Activated CD4-positive, CD25-positive, alpha-beta regulatory T cell treated with anti-CD3 and anti-CD28 coated beads, Interleukin-2, amount 50 U/mL, for 24 hours (primary cell): ENCODE measurements around the gene GRIK4.

ENCODE experiments used
- ATAC-seq, 2 donors: fragments of 150-1000 bp; cut with Tn5 transposase; one replicate each; pipeline ENCODE4 v1.10.0; 2021; ENCODE audit warnings: mild to moderate bottlenecking in 1 of 2, moderate library complexity in 1 of 2

GRIK4 gene

DNA sequence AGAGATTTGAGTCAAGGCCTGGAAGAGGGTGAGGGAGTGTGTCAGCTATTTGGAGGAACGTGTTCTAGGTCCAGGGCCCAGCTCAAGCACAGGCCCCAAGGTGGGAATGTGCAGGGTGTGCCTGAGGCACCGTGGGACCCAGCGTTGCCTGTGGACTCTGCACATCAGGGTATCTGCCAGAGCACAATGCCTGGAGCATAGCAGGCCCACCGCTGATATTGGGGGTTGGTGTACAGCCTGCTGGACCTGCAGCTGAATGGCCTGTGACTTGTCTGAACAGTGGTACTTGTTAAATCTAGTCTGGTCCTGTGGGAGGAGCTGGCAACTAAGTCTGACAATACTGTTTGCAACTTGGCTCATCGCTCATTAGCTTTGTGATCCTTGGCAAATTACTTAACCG is 131.7 kb downstream of the GRIK4 start:
- ATAC-seq, result no peak

DNA sequence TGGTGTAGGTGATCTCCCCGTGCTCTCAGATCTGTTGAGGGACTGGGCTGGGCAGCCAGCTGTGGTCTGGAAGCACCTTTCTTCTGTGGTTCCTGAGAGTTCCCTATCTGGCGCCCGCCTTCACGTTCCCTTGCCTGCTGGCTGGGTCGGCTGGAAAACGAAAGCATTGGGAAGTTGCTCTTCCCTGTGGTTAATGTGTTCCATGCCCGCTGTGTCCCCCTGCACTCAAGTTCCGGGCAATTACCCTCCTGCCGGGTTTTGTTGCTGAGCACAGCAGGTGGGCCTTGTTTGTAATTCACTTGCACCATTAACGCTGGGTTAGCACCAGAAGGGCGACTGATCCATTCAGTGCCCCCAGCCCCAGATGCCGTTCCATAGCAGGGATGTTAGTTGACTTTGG is 134.1 kb downstream of the GRIK4 start:
- ATAC-seq, result no peak

DNA sequence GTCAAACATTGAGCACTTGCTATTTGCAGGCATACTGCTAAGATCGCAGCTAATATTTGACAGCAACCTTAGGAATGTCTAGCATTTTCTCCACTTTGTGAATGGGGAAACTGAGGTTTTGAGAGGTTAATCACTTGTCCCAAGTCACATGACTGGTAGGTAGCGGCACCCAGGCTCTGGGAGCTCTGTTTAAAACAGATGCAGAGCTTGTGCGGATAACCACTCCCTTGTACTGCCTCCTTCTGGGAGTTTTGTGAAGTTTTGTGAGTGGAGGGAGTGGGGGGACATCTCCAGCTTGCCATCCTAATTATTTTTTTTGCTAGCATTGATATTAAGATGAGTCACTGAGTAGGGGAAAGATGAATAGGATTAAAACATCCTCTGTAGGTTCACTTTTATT is 134.7 kb downstream of the GRIK4 start:
- no peak for ATAC-seq

DNA sequence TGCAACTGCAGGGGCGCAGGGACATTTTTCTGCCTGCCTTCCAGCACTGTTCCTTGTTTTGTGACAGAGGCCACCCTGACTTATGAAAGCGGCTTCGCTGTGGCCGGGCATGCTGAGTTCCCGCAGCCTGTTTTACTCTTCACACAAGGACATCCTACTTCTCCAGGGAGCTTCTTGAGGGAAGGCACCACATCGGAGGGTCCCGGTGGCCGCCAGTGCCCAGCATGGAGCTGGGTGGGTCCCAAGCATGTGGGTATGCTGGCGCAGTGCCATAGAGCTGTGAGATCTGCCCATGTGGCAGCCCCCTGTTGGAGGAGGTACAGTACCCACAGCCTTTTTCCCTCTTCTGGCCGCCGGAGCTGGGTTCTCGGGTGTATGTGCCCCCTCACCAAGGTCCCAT is 136.1 kb downstream of the GRIK4 start:
- no peak for ATAC-seq

DNA sequence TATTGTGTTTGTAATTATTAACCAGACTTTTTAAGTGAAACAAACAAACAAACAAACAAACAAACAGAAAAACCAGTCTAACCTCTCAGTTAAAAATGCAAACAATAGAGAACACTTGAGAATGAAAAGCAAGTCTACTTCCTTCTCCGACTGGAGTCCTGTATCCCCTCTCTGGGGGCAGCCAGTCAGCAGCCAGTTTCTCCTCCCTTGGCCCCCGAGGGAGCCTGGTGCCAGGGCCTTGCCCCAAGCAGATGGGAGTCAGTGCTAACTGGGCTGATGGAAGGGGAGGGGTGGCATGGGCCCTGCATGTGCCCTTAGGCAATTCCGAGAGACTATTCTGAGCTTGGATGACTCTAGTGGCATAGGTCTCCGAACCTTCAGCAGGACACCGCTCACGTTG is 137.2 kb downstream of the GRIK4 start:
- ATAC-seq, result no peak

DNA sequence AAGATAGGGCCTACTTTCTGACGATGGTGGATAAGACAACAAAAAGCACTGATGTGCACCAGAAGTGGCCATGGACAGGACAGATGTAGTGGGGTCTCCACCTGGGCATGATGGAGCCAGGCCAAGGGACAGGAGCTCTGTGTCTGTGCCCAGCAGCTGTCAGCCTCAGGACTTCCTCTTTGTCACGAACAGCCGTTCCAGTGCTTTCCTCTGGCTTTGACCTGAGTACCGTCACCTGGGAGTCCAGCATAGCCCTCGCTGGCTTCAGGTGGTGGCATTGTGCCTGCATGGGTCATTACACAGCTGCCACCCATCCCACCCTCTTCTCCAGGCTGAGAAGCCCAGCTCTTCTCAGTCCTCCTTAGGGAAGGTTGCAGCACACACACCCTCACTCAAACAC is 137.8 kb downstream of the GRIK4 start:
- no peak for ATAC-seq

DNA sequence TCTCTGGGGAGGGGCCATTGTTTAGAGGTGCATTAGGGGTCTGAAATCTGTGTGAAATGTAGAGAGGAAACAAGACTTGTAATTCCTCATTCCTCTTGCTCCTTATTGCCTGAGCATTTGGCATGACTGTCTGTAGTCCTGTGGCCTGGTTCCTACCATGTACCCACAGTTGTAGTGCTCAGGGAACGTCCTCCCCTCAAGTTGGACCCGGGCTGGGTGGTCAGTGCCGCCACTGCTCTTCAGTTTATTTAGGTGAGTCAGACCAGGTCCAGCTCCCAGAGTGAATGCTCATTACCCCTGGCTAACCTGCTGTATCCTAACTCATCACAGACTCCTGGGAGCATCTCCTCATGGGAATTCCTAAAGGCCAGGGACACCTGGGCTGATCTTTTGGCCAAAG is 139.8 kb downstream of the GRIK4 start:
- ATAC-seq, result no peak

DNA sequence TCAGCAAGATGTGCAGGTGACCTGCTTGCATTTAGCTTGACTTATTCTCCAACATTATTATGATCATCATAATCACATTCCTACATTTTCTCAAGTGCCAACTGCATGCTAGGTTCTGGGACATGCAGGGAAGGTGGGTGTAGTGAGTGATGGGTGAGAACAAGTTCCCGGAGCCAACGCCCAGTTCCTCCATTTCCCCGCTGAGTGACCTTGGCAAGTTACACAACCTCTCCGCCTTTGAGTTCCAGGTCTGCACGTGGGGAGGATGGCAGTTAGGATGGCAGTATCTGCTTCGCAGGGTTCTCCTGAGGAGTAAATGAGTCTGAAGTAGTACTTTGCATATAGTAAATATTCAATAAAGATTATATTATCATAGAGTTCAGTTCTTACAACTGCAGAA is 140.3 kb downstream of the GRIK4 start:
- no peak for ATAC-seq

DNA sequence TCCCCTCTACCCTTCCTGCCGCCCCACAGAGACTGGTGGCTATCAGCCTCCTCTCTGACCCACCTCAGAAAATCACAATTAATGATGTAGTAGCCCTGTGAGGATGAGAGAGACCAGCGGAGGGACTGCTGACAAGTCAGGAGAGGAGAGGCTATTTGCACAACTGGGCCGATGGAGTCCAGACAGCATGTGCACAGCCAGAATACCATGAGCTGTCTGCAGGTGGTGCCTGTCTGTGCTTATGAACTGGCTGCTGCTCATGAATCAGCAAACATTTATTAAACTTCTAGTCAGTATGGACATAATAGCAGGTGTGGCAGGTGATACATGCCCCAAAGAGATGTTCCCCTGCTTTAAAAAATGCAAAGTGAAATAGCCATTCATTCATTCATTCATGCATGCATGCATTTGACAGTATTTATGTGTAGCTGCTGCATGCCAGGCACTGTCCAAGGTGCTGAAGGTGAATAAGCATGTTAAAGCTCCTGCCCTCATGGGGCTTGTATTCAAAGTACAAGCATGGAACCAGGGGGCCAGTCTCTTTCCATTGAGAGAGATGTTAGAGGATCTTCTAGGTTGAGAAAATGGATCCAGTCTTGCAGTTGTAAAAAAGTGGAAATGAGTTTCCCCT is 141.3 kb downstream of the GRIK4 start:
- ATAC-seq, result no peak

DNA sequence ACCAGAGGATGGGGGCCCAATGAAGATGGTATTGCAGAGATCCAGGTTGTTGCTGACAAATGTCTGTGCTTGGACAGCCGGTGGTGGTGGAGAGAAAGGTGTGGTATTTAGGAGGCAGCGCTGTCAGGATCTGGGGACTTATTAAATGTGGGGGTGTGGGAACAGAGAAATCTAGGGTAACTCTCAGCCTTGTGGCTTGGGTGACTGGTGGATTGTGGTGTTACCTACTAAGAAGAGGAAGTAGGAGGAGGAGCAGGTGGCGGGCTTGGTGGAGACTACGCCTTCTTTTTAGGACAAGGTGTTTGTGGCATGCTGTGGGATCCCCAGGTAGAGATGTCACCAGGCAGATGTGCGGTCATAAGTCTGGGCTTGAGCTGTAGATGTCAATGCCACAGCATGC is 144.0 kb downstream of the GRIK4 start:
- ATAC-seq, result no peak

DNA sequence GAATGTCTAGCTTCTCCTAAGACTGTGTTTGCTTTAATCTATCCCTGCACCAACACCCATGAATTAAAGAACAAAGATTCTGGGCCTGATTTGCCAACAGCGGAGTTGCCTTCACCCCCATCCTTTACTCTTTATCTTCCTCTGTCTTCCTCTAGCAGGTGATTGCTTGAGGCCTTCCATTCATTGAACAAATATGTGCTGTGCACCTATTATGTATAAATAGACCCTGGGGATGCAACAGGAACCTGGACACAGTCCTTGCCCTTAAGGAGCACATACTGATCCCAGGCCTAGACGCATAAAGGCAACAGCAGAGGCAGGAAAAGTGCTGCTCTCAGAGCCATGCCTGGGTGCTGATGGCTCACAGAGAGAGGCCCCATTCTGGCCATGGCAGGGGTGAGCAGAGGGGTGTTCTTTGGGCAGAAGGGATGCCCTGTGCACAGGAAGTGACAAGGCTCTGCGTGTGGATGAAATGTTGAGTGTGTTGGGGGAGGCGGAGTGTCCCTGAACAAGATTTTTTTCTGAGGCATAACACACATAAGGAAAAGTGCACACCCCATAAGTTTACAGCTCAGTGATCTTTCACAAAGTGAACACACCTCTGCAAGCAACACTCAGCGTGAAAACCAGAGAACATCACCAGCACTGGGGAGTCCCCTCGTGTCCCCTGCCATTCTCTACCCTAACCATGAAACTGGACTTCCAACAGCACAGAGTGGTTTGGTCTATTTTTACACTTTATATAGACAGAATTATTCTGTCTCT is 145.9 kb downstream of the GRIK4 start:
- peak; percentile 27 to 33 for ATAC-seq

DNA sequence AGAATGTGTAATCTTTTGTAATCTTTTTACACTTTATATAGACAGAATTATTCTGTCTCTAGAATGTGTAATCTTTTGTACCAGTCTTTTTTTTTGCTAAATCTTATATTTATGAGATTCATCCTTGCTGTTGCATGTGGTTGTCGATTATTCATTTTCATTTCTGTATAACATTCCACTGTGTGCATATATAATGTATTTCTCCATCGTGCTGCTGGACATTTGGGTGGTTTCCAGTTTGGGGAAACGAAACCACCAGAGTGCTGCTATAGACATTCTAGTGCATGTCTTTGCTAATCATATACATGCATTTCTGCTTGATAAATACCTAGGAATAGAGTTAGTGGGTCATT is 146.5 kb downstream of the GRIK4 start:
- no peak for ATAC-seq

DNA sequence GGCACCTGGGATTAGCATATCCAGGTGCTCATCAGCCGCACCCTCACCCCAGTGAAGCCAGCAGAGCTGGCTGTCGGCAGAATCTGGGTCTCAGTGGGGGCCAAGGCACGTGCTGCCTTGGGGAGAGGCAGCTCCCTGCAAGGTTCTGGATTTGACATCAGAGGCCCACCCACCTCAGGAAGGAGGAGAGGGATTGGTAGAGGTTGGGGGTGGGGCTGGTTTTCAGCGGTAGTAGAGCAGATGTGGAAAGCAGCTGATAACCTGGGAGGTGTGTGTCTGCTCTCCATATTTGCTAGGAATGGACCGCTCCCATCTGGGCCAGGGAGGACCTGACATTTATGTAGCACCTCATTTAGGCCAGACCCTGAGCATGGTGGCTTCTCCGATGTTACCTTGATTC is 147.5 kb downstream of the GRIK4 start:
- no peak for ATAC-seq

DNA sequence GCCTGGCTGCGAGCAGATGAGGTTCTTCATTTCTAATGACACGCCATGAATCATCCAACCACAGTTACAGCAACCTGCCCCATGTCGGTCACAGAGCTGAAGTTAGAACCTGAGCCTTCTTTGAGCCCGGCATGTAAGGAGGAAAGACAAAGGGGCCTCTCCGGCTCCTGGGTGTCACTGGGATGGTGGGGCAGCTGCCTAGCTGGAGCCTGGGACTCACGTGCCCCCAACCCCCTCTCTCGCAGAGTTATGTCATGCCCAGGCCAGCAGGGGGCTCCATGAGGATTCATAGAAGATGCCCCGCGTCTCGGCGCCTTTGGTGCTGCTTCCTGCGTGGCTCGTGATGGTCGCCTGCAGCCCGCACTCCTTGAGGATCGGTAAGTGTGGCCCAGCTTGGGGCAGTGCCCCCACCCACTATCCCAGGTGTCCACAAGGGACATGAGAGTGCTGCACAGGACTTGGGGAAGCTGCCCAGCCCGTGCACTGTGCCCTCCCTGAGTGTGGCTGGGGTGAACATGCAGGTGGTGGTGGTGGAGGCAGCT is 148.5 kb downstream of the GRIK4 start:
- peak in 1 of 2 donors; percentile 38 for ATAC-seq

DNA sequence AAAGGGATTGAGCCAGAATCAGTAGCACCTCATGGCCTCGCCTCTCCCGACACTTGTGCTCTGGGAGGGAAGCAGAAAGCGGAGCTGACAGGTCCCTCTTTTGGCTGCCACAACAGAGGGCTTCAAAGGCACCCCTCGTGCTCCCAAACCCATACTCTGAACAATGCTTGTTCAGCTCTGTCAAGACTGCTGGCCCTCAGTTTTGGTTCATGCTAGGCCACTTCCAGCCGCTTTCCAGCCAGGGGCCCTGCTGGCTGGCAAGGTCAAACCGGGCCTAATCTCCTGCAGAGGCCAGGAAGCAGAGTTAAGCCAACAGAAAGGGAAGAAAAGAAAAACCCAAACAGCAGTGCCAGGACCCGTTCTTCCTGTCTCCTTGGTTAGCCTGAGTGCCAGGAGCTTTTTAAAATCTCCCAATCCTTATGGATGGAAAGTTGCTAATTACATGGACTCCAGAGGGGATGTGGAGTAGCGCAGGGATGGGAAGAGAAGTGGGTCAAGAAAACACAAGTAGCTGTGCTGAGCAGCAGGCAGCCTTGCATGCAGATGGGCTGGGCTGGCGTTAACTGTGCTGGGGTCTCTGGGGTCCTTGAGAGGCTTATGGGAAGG is 150.6 kb downstream of the GRIK4 start:
- ATAC-seq, result no peak

DNA sequence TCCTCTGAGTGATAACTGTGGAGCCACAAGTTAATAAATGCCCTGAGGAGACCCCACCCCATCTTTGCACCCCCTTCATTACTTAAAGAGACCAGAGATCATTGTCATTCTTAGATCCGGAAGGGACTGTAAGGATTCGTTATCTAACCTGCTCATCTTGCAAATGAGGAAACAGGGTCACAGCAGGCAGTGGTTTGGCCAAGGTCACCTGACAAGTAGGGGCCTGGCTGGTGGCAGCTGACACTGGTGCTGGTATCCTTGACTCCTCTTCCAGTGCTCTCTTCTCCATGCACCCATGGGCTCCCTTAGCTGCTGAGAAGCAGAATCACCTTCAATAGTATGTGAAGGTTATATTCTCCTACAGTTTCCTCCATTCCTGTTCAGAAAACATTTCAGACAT is 151.6 kb downstream of the GRIK4 start:
- ATAC-seq, result no peak

DNA sequence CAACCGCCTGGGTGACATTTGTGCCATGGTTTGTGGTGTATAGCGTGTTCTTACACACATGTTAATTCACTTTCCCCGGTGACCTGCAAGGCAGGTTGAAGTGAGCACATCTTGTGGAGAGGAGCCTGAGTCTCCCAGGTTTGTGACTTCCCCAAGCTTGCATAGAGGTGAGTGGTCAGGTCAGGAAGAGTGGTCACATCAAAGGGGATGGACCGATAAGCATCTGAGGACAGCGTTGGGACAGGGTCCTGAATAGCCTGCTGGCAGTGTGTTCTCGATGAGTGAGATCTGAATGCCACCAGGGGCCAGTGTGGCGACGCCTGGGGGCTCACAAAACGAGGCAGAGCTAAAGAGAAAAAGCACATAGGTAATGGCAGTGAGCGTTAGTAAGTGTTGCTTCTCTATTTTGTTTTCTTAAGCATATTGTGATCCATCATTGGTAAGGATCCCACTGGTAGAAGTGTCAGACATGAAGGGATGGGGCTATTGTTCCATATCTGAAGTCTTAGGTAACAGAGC is 154.6 kb downstream of the GRIK4 start:
- ATAC-seq, result no peak

DNA sequence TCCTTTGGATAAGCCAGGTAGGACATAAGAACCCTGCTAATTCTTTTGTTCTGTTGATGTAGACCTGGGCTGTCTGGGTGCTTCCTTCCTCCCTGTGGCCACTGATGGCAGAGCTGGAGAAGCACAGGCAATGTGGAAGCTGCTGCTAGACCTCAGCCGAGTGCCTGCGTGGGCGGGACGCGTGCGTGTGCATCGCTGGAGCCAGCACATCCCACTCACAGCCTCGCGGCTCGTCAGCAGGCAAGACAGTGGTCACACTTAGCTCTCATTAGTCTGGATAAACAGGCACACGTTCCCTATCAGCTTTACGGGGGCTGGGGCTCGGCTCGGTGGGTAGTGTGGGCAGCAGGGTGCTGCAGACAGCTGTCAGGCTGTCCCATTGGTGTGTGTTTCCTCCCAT is 155.7 kb downstream of the GRIK4 start:
- ATAC-seq, result no peak

DNA sequence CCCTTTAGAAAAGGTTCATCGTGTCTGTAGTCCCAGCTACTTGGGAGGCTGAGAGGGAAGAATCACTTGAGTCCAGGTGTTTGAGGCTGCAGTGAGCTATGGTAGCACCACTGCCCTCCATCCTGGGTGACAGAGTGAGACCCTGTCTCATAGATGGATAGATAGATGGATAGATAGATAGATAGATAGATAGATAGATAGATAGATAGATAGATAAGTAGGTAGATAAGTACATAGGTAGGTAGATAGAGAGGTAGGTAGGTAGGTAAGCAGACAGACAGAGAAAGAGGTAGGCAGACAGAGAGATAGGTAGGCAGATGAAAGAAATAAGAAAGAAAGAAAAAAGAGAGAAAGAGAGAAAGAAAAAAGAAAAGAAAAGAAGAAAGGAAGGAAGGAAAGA is 156.4 kb downstream of the GRIK4 start:
- no peak for ATAC-seq

DNA sequence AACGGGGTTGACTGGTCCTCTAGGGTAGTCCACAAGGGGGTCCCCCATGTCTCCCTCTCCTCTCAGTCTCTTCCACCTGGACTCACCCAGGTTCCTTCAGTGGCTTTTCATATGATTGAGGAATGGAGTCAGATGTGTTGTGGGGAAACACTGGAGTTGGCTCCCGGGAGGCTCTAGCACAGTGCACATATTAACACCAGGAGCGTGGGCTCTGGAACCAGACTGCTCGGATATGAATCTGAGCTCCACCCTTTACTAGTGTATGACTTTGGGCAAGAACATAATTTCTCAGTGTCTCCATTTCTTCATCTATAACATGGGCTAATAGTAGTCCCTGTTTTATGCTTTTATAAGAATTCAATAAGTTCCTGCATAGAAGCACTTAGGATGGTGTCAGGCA is 157.0 kb downstream of the GRIK4 start:
- no peak for ATAC-seq

DNA sequence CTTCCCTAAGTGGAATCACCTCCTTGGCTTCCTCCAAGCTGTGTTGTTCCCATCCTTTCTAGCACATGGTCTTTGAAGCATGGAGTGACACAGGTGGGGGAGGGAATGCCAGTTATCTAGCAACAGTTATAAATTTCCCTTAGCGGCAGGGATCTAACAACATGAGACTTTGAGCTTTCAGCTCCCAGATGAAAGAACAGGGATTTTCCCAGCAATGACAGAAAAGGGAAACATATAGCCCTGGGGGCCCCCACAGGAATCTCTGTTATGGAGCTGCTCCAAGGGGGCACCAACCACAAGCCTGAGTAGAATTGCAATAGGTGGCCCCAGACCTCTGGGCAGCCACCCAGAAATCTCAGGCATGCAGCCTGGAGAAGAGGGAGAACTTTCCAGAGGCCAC is 163.0 kb downstream of the GRIK4 start:
- ATAC-seq, result no peak

DNA sequence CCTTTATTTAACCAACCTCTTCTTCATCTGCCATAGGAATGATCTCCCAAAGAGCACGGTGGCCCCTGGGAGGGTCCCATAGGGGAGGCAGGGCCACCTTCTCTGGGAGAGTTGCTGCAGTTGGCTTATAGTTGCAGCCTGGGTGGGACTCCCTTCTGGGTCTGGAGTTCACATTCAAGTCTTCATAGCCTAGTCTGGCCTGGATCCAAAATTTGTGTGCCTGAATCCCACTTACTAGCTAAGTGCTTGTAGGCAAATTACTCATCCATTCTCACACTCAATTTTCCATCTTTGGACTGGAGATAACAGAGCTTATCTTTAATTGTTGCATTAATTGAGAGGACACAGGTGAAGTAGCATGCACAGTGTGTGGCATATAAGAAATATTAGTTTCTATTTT is 163.6 kb downstream of the GRIK4 start:
- ATAC-seq, result no peak

DNA sequence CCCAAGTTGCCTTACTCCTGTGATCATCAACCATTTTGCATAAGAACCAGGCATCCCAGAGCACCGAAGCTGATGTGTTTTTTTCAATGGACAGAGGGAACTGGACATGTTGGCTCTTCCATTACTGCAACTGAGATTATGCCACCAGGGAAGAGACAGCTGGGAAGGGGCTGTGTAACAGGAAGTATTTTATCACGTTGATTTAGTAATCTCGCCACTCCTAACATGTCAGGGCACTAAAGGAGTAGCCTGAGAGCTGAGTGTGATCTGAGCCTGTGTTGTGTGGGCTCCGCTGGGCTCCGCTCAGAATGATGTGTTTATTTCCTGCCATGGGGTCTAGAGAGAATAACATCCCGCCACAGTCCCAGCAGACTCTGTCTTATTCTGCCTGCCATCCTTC is 165.4 kb downstream of the GRIK4 start:
- no peak for ATAC-seq

DNA sequence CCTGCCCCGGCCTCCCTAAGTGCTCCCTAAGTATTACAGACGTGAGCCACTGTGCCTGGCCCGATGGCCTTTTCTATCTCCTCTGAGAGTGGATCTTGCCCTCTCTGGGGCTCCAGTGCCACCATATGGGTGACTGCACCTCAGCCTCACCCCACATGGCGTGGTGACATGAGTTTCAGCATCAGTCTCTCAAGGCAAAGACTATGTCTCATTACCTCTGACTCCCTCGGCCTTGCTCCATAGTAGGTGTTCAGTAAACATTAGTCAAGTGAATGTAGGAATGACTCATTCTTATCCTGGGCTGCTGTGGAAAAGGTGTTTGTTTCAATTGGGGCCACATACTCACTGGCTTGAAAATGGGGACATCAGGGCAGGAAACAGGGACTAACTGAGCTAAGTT is 168.8 kb downstream of the GRIK4 start:
- ATAC-seq, result no peak
